HEK293 (cell line): ENCODE measurements around the gene ACSBG1.

Experiments used
- CTCF ChIA-PET: fragments of 350-600 bp; formaldehyde crosslinking; extraction: SDS; loops from one replicate; lab custom pipeline; 2021; ENCODE audit warnings: antibody characterized with exemption; lab: Yijun Ruan, JAX
- POLR2A ChIA-PET: fragments of 300-600 bp; formaldehyde crosslinking; extraction: SDS; loops from one replicate; lab custom pipeline; 2020; ENCODE audit warnings: antibody characterized with exemption, inconsistent platforms; lab: Yijun Ruan, JAX
- H3K27ac ChIP-seq: fragments of 200-500 bp; sonication (Bioruptor generic); 2 replicates; pipeline ENCODE4 v1.5.1; 2014; ENCODE audit warnings: low read depth, low read length, control low read depth, inconsistent platforms; ENCODE audit errors: extremely low read depth
- H3K36me3 ChIP-seq, 2 experiments: fragments of 200-500 bp in 1 of 2; sonication (Bioruptor generic) in 1 of 2; 1 replicate in 1 of 2; 2 replicates in 1 of 2; pipeline ENCODE4 v1.5.1; 2014 to 2017; ENCODE audit warnings: inconsistent platforms in 2 of 2, low read length in 2 of 2; ENCODE audit not compliant: control insufficient read depth in 2 of 2, insufficient read depth in 1 of 2
- H3K4me1 ChIP-seq: fragments of 200-500 bp; sonication (Bioruptor generic); 2 replicates; pipeline ENCODE4 v1.5.1; 2014; ENCODE audit warnings: mild to moderate bottlenecking, low read length, inconsistent platforms; ENCODE audit not compliant: control insufficient read depth, insufficient read depth
- H3K4me3 ChIP-seq: 2 replicates; pipeline ENCODE4 v1.5.1; 2011; ENCODE audit warnings: low read depth, mild to moderate bottlenecking, control low read depth, low read length, moderate library complexity
- H3K9me3 ChIP-seq: fragments of 200-500 bp; sonication (Bioruptor generic); 2 replicates; pipeline ENCODE4 v1.5.1; 2014; ENCODE audit warnings: low read depth, low read length, inconsistent platforms; ENCODE audit not compliant: control insufficient read depth, insufficient read depth
- HOXC10 ChIP-seq: sonication (generic); formaldehyde crosslinking; IDR thresholded peaks from 2 replicates; pipeline ENCODE4 v1.8.1; 2023; ENCODE audit warnings: mild to moderate bottlenecking, missing genetic modification reagents
- KLF10 ChIP-seq: fragments of 450-650 bp; IDR thresholded peaks from 2 replicates; pipeline ENCODE4 v1.5.1; 2018; ENCODE audit warnings: missing biosample characterization, mild to moderate bottlenecking, missing genetic modification characterization
- KLF7 ChIP-seq: fragments of 450-650 bp; formaldehyde crosslinking; IDR thresholded peaks from 2 replicates; pipeline ENCODE4 v1.5.1; 2016; ENCODE audit warnings: missing biosample characterization, missing genetic modification characterization, borderline replicate concordance
- KLF8 ChIP-seq: fragments of 450-650 bp; formaldehyde crosslinking; IDR thresholded peaks from 2 replicates; pipeline ENCODE4 v1.5.1; 2016; ENCODE audit warnings: missing biosample characterization, missing genetic modification characterization
- MYNN ChIP-seq: fragments of 450-650 bp; formaldehyde crosslinking; IDR thresholded peaks from 2 replicates; pipeline ENCODE4 v1.5.1; 2016; ENCODE audit warnings: missing biosample characterization, missing genetic modification characterization, borderline replicate concordance
- OSR2 ChIP-seq: fragments of 450-650 bp; formaldehyde crosslinking; IDR thresholded peaks from 2 replicates; pipeline ENCODE4 v1.5.1; 2016; ENCODE audit warnings: missing biosample characterization, missing genetic modification characterization
- YY1 ChIP-seq: fragments of 450-650 bp; formaldehyde crosslinking; IDR thresholded peaks from 2 replicates; pipeline ENCODE4 v1.5.1; 2018; ENCODE audit warnings: missing biosample characterization, missing genetic modification characterization
- ZNF112 ChIP-seq: fragments of 450-650 bp; formaldehyde crosslinking; IDR thresholded peaks from 2 replicates; pipeline ENCODE4 v1.5.0; 2017; ENCODE audit warnings: missing biosample characterization, missing genetic modification characterization
- ZNF138 ChIP-seq: fragments of 450-650 bp; formaldehyde crosslinking; IDR thresholded peaks from 2 replicates; pipeline ENCODE4 v1.5.1; 2016; ENCODE audit warnings: missing biosample characterization, missing genetic modification characterization, borderline replicate concordance
- ZNF184 ChIP-seq: fragments of 450-650 bp; IDR thresholded peaks from 2 replicates; pipeline ENCODE4 v1.5.1; 2018; ENCODE audit warnings: missing biosample characterization, mild to moderate bottlenecking, missing genetic modification characterization
- ZNF214 ChIP-seq: fragments of 450-650 bp; formaldehyde crosslinking; IDR thresholded peaks from 2 replicates; pipeline ENCODE4 v1.5.1; 2017; ENCODE audit warnings: missing biosample characterization, mild to moderate bottlenecking, missing genetic modification characterization, borderline replicate concordance
- ZNF223 ChIP-seq: fragments of 450-650 bp; formaldehyde crosslinking; IDR thresholded peaks from 2 replicates; pipeline ENCODE4 v1.5.1; 2016; ENCODE audit warnings: missing biosample characterization, missing genetic modification characterization
- ZNF239 ChIP-seq: fragments of 450-650 bp; formaldehyde crosslinking; IDR thresholded peaks from 2 replicates; pipeline ENCODE4 v1.5.1; 2016; ENCODE audit warnings: missing biosample characterization, missing genetic modification characterization
- ZNF24 ChIP-seq: fragments of 450-650 bp; formaldehyde crosslinking; IDR thresholded peaks from 2 replicates; pipeline ENCODE4 v1.5.1; 2016; ENCODE audit warnings: missing biosample characterization, missing genetic modification characterization
- ZNF324 ChIP-seq: fragments of 450-650 bp; formaldehyde crosslinking; IDR thresholded peaks from 2 replicates; pipeline ENCODE4 v1.5.1; 2016; ENCODE audit warnings: missing biosample characterization, missing genetic modification characterization
- ZNF366 ChIP-seq: fragments of 450-650 bp; formaldehyde crosslinking; conservative IDR thresholded peaks from 2 replicates; pipeline ENCODE4 v1.5.1; 2016; ENCODE audit warnings: missing biosample characterization, missing genetic modification characterization
- ZNF501 ChIP-seq: fragments of 450-650 bp; formaldehyde crosslinking; IDR thresholded peaks from 2 replicates; pipeline ENCODE4 v1.5.1; 2016; ENCODE audit warnings: missing biosample characterization, missing genetic modification characterization
- ZNF514 ChIP-seq: fragments of 450-650 bp; formaldehyde crosslinking; IDR thresholded peaks from 2 replicates; pipeline ENCODE4 v1.5.1; 2016; ENCODE audit warnings: missing biosample characterization, missing genetic modification characterization
- ZNF529 ChIP-seq: fragments of 450-650 bp; formaldehyde crosslinking; IDR thresholded peaks from 2 replicates; pipeline ENCODE4 v1.5.1; 2017; ENCODE audit warnings: missing genetic modification characterization, missing biosample characterization; ENCODE audit not compliant: insufficient replicate concordance
- ZNF596 ChIP-seq: fragments of 450-650 bp; IDR thresholded peaks from 2 replicates; pipeline ENCODE4 v1.5.0; 2018; ENCODE audit warnings: missing biosample characterization, mild to moderate bottlenecking, missing genetic modification characterization, moderate library complexity
- ZNF621 ChIP-seq: fragments of 450-650 bp; formaldehyde crosslinking; IDR thresholded peaks from 2 replicates; pipeline ENCODE4 v1.5.1; 2017; ENCODE audit warnings: missing biosample characterization, missing genetic modification characterization
- ZNF664 ChIP-seq: fragments of 450-650 bp; formaldehyde crosslinking; IDR thresholded peaks from 2 replicates; pipeline ENCODE4 v1.5.1; 2016; ENCODE audit warnings: missing biosample characterization, missing genetic modification characterization
- ZNF785 ChIP-seq: fragments of 450-650 bp; formaldehyde crosslinking; IDR thresholded peaks from 2 replicates; pipeline ENCODE4 v1.5.1; 2016; ENCODE audit warnings: missing biosample characterization, missing genetic modification characterization
- ZSCAN16 ChIP-seq: fragments of 450-650 bp; formaldehyde crosslinking; IDR thresholded peaks from 2 replicates; pipeline ENCODE4 v1.5.1; 2016; ENCODE audit warnings: missing biosample characterization, missing genetic modification characterization
- ZSCAN30 ChIP-seq: fragments of 450-650 bp; IDR thresholded peaks from 2 replicates; pipeline ENCODE4 v1.5.1; 2018; ENCODE audit warnings: missing biosample characterization, mild to moderate bottlenecking, missing genetic modification characterization, moderate library complexity
- TF ChIP-seq, protein P1 (sequence below): fragments of 450-650 bp; formaldehyde crosslinking; IDR thresholded peaks from 2 replicates; pipeline ENCODE4 v1.5.1; 2016; ENCODE audit warnings: missing biosample characterization, missing genetic modification characterization
- TF ChIP-seq, protein P2 (sequence below): fragments of 450-650 bp; formaldehyde crosslinking; IDR thresholded peaks from 2 replicates; pipeline ENCODE4 v1.5.1; 2016; ENCODE audit warnings: missing biosample characterization, missing genetic modification characterization
- TF ChIP-seq, protein P3 (sequence below): fragments of 450-650 bp; formaldehyde crosslinking; IDR thresholded peaks from 2 replicates; pipeline ENCODE4 v1.5.1; 2017; ENCODE audit warnings: missing biosample characterization, missing genetic modification characterization
- TF ChIP-seq, protein P4 (sequence below): fragments of 450-650 bp; formaldehyde crosslinking; IDR thresholded peaks from 2 replicates; pipeline ENCODE4 v1.5.1; 2017; ENCODE audit warnings: missing biosample characterization, mild to moderate bottlenecking, missing genetic modification characterization, moderate library complexity

ACSBG1 gene

DNA sequence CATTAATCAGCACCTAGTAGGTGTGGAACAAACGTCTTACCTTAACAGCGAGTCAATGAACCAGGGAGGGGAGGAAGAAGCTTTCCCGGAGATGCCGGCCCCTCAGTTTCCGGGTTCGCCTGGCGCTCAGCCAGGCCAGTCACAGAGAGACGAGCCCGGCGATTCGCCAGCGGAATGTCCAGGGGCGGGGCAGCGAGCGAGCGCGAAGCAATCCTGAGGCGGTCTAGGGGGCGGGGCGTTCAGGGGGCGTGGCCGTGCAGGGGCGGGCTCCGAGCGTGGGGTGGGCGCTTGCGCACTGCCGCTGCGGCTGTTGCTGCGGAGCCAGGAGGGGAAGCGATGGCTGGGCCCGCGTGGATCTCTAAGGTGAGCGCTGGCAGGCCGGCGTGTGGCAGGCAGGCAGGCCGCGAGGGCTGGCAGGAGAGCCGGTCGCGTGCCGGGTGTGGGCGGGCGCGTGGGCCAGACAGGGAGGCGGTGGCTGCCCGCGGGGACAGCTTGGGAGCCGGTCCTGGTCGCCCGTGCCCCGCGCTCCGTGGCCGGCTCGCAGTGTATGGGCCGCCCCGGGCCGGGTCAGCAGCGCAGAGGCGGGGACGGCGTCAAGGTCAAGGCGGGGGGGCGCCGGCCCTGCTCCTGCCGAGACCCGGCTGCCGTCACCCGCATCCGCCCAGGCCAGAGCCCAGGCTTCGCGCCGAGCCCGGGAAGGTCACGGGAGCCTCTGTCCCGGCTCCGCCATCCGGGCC is 85.1 kb downstream of the ACSBG1 start, which contains the start of gene IDH3A:
TSS of gene IDH3A (plus strand) at position 295 of the 737 bp plus-strand sequence. CDS start at position 337, 42 bp downstream.
- peak within 1 kb of the TSS; percentile 76 for H3K4me3 ChIP-seq
- POLR2A ChIA-PET: interaction anchor here (0.6 to 3.1 kb wide), 9 partner anchors 8 to 586 kb away, joined by 3 to 17 read pairs (median 5); partner anchors contain the start of genes CIB2 and SKIC8
- H3K36me3 ChIP-seq: peaks cover 3 to 4% of the 10 kb centered on the region in 2 experiments; a peak in 2 of 3 replicates
- no peaks in the 10 kb centered on the region for H3K9me3 ChIP-seq
- H3K4me1 ChIP-seq: peaks cover 12% of the 10 kb centered on the region
- CTCF ChIA-PET: interaction anchor here (0.5 to 2.2 kb wide), 14 partner anchors 9 to 244 kb away, joined by 3 to 7 read pairs (median 4); no protein-coding TSS in a partner anchor
- peak within 1 kb of the TSS; percentile 77 for H3K27ac ChIP-seq
- TF ChIP-seq HOXC10 (CRISPR knock-in tag) (no peak), ZNF529 (no peak), ZNF514 (no peak), ZNF366 (tag by site-specific recombination) (peak; percentile 78), ZNF138 (tag by site-specific recombination) (no peak), ZSCAN30 (peak; percentile 78; the same call in 1 of the 2 replicates), ZNF214 (tag by site-specific recombination) (no peak), ZSCAN16 (tag by site-specific recombination) (no peak), ZNF223 (tag by site-specific recombination) (no peak; the same call in 1 of the 2 replicates), ZNF324 (no peak), ZNF664 (tag by site-specific recombination) (no peak), ZNF621 (tag by site-specific recombination) (no peak), ZNF596 (tag by site-specific recombination) (0 out of 2 replicates have a peak, but pooled peaks have one; percentile 21), ZNF112 (tag by site-specific recombination) (no peak), YY1 (tag by site-specific recombination) (peak; percentile 30; the same call in 1 of the 2 replicates), MYNN (tag by site-specific recombination) (no peak), ZNF24 (0 out of 2 replicates have a peak, but pooled peaks have one; percentile 37), KLF7 (tag by site-specific recombination) (no peak), ZNF785 (0 out of 2 replicates have a peak, but pooled peaks have one; percentile 36), ZNF239 (tag by site-specific recombination) (no peak), KLF10 (tag by site-specific recombination) (peak; percentile 65), OSR2 (tag by site-specific recombination) (no peak), KLF8 (tag by site-specific recombination) (peak; percentile 56; the same call in 1 of the 2 replicates), ZNF184 (peak; percentile 32; the same call in 1 of the 2 replicates), ZNF501 (tag by site-specific recombination) (peak; percentile 69; the same call in 1 of the 2 replicates)
- TF ChIP-seq, protein P1, sequence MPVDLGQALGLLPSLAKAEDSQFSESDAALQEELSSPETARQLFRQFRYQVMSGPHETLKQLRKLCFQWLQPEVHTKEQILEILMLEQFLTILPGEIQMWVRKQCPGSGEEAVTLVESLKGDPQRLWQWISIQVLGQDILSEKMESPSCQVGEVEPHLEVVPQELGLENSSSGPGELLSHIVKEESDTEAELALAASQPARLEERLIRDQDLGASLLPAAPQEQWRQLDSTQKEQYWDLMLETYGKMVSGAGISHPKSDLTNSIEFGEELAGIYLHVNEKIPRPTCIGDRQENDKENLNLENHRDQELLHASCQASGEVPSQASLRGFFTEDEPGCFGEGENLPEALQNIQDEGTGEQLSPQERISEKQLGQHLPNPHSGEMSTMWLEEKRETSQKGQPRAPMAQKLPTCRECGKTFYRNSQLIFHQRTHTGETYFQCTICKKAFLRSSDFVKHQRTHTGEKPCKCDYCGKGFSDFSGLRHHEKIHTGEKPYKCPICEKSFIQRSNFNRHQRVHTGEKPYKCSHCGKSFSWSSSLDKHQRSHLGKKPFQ (tag by site-specific recombination): no peak
- TF ChIP-seq, protein P2, sequence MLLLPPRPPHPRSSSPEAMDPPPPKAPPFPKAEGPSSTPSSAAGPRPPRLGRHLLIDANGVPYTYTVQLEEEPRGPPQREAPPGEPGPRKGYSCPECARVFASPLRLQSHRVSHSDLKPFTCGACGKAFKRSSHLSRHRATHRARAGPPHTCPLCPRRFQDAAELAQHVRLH (tag by site-specific recombination): no peak
- TF ChIP-seq, protein P3, sequence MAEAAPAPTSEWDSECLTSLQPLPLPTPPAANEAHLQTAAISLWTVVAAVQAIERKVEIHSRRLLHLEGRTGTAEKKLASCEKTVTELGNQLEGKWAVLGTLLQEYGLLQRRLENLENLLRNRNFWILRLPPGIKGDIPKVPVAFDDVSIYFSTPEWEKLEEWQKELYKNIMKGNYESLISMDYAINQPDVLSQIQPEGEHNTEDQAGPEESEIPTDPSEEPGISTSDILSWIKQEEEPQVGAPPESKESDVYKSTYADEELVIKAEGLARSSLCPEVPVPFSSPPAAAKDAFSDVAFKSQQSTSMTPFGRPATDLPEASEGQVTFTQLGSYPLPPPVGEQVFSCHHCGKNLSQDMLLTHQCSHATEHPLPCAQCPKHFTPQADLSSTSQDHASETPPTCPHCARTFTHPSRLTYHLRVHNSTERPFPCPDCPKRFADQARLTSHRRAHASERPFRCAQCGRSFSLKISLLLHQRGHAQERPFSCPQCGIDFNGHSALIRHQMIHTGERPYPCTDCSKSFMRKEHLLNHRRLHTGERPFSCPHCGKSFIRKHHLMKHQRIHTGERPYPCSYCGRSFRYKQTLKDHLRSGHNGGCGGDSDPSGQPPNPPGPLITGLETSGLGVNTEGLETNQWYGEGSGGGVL: no peak
- TF ChIP-seq, protein P4, sequence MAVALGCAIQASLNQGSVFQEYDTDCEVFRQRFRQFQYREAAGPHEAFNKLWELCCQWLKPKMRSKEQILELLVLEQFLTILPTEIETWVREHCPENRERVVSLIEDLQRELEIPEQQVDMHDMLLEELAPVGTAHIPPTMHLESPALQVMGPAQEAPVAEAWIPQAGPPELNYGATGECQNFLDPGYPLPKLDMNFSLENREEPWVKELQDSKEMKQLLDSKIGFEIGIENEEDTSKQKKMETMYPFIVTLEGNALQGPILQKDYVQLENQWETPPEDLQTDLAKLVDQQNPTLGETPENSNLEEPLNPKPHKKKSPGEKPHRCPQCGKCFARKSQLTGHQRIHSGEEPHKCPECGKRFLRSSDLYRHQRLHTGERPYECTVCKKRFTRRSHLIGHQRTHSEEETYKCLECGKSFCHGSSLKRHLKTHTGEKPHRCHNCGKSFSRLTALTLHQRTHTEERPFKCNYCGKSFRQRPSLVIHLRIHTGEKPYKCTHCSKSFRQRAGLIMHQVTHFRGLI (tag by site-specific recombination): 0 out of 2 replicates have a peak, but pooled peaks have one; percentile 3
